SK-N-SH treated with all-trans-retinoic acid at 6 μM for 48 hours (cell line): ENCODE measurements around the gene KIF6.

Experiments used
- GLIS3 ChIP-seq: fragments of 250-450 bp; sonication (Bioruptor Pico); IDR thresholded peaks from 2 replicates; pipeline ENCODE4 v1.5.0; 2020; ENCODE audit warnings: mild to moderate bottlenecking, moderate library complexity
- TCF4 ChIP-seq: fragments of 250-450 bp; sonication (Bioruptor Pico); IDR thresholded peaks from 2 replicates; pipeline ENCODE4 v1.8.0; 2021; ENCODE audit warnings: mild to moderate bottlenecking, moderate library complexity, borderline replicate concordance
- TOX ChIP-seq: fragments of 250-450 bp; sonication (Bioruptor Pico); IDR thresholded peaks from 2 replicates; pipeline ENCODE4 v1.8.0; 2021; ENCODE audit warnings: mild to moderate bottlenecking, moderate library complexity, borderline replicate concordance
- ZFP3 ChIP-seq: fragments of 250-450 bp; sonication (Bioruptor Pico); IDR thresholded peaks from 2 replicates; pipeline ENCODE4 v1.5.0; 2020; ENCODE audit warnings: mild to moderate bottlenecking, moderate library complexity
- ZFP30 ChIP-seq: fragments of 450-650 bp; formaldehyde crosslinking; IDR thresholded peaks from 2 replicates; pipeline ENCODE4 v1.5.0; 2022; ENCODE audit warnings: mild to moderate bottlenecking, moderate library complexity
- ZNF565 ChIP-seq: fragments of 450-650 bp; formaldehyde crosslinking; conservative IDR thresholded peaks from 2 replicates; pipeline ENCODE4 v1.5.0; 2020; ENCODE audit warnings: low read depth, mild to moderate bottlenecking, moderate library complexity
- ZNF70 ChIP-seq: fragments of 450-650 bp; formaldehyde crosslinking; IDR thresholded peaks from 2 replicates; pipeline ENCODE4 v1.5.0; 2020; ENCODE audit warnings: mild to moderate bottlenecking, moderate library complexity
- TF ChIP-seq, protein P1 (sequence below): fragments of 250-450 bp; sonication (Bioruptor Pico); IDR thresholded peaks from 2 replicates; pipeline ENCODE4 v1.8.0; 2020; ENCODE audit warnings: mild to moderate bottlenecking, moderate library complexity, borderline replicate concordance
- TF ChIP-seq, protein P2 (sequence below): fragments of 250-450 bp; sonication (Bioruptor Pico); IDR thresholded peaks from 2 replicates; pipeline ENCODE4 v1.8.0; 2021; ENCODE audit warnings: low read depth, mild to moderate bottlenecking, moderate library complexity, borderline replicate concordance
- TF ChIP-seq, protein P3 (sequence below): fragments of 250-450 bp; sonication (Bioruptor Pico); IDR thresholded peaks from 2 replicates; pipeline ENCODE4 v1.5.1; 2021; ENCODE audit warnings: mild to moderate bottlenecking, moderate library complexity

DNA sequence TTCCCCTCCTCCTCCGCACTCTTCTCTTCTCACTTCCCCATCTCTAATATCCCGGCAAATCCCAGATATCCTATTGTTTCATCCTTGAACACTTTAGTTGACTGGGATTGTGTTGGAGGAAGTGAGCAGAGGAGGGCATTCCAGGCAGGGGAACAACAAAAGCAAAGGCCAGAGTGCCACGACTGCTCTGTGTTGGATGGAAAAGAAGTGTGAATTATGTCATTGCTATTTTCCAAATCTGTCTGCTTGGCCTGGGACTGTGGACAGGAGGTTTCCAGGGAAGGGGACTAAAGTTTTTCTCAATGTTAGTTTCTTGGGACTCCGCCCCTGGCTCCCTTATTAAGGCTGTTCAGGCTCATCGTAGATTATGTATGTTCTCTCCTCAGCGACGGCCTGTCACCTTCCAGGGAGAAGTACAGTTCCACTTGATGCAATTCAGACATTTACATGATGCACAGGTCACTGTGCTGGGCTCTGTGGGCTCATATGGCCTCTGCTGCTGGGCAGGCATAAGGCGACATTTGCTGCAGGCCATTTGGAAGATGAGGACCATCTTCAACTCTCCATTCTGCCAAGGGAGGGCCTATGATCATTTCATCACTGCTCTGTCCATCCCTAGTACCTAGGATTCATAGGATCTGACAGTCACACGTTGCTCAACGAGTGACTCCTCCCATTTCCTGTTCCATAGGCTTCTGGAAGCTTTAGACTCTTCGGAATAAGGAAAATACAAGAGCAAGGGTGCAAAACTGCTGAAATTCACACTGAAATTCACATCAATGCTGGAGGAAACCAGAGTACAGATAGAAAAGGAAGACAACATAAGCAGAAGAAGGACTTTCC lies 303.6 kb downstream of the KIF6 start:
- TF ChIP-seq, protein P1, sequence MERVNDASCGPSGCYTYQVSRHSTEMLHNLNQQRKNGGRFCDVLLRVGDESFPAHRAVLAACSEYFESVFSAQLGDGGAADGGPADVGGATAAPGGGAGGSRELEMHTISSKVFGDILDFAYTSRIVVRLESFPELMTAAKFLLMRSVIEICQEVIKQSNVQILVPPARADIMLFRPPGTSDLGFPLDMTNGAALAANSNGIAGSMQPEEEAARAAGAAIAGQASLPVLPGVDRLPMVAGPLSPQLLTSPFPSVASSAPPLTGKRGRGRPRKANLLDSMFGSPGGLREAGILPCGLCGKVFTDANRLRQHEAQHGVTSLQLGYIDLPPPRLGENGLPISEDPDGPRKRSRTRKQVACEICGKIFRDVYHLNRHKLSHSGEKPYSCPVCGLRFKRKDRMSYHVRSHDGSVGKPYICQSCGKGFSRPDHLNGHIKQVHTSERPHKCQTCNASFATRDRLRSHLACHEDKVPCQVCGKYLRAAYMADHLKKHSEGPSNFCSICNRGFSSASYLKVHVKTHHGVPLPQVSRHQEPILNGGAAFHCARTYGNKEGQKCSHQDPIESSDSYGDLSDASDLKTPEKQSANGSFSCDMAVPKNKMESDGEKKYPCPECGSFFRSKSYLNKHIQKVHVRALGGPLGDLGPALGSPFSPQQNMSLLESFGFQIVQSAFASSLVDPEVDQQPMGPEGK (CRISPR knock-in tag), result no peak
- TF ChIP-seq ZNF565 (CRISPR knock-in tag), result no peak
- TF ChIP-seq GLIS3, result no peak
- no peak for TF ChIP-seq ZFP3 (CRISPR knock-in tag)
- no peak for TF ChIP-seq TOX (CRISPR knock-in tag)
- TF ChIP-seq, protein P2, sequence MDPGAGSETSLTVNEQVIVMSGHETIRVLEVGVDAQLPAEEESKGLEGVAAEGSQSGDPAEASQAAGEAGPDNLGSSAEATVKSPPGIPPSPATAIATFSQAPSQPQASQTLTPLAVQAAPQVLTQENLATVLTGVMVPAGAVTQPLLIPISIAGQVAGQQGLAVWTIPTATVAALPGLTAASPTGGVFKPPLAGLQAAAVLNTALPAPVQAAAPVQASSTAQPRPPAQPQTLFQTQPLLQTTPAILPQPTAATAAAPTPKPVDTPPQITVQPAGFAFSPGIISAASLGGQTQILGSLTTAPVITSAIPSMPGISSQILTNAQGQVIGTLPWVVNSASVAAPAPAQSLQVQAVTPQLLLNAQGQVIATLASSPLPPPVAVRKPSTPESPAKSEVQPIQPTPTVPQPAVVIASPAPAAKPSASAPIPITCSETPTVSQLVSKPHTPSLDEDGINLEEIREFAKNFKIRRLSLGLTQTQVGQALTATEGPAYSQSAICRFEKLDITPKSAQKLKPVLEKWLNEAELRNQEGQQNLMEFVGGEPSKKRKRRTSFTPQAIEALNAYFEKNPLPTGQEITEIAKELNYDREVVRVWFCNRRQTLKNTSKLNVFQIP (CRISPR knock-in tag), result no peak
- no peak for TF ChIP-seq TCF4
- no peak for TF ChIP-seq ZNF70
- no peak for TF ChIP-seq ZFP30
- TF ChIP-seq, protein P3, sequence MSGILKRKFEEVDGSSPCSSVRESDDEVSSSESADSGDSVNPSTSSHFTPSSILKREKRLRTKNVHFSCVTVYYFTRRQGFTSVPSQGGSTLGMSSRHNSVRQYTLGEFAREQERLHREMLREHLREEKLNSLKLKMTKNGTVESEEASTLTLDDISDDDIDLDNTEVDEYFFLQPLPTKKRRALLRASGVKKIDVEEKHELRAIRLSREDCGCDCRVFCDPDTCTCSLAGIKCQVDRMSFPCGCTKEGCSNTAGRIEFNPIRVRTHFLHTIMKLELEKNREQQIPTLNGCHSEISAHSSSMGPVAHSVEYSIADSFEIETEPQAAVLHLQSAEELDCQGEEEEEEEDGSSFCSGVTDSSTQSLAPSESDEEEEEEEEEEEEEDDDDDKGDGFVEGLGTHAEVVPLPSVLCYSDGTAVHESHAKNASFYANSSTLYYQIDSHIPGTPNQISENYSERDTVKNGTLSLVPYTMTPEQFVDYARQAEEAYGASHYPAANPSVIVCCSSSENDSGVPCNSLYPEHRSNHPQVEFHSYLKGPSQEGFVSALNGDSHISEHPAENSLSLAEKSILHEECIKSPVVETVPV (CRISPR knock-in tag), result no peak
